ENCODE measurements around the gene ARHGAP26. TPM values are rescaled to one million over a fixed set of nuclear protein-coding genes. Genes with fewer than 3 reads are reported as not detected.
A peak's percentile ranks its signal among the peaks of the same experiment; 100 is the strongest.

ARHGAP26 gene
- total RNA-seq, 4 donors from 2014 or later: 22.3 to 40.7 (median 28.2) TPM

- H3K4me1 ChIP-seq: peaks cover 64 to 77% (median 71%) of the 10 kb centered on the region in 4 donors
- H3K27ac ChIP-seq (replicated peaks in 1 of 4): peak overlapping the region; percentile 58 to 72 (median 65)
- intact Hi-C loops (cut with DNase I): no loop called here
- no peak for TF ChIP-seq POLR2A (IDR thresholded peaks at IDR 0.05; ENCODE audit: low read depth)
- peak; percentile 19 to 56 for TF ChIP-seq POLR2AphosphoS5 (IDR thresholded peaks at IDR 0.05)
- 42% methylated on average over 4 of the region's 4 CpGs for WGBS
- no peaks in the 10 kb centered on the region for H3K9me3 ChIP-seq
- no peak overlapping the region for H3K4me3 ChIP-seq
- no peaks in the 10 kb centered on the region for H3K36me3 ChIP-seq
- no peak for DNase-seq (ENCODE audit: extremely low spot score)
- H3K27me3 ChIP-seq: no peaks in the 10 kb centered on the region
Observed at GRCh38 chr5:142779163-142779840, 9.1 kb downstream of the ARHGAP26 start.

- no peaks in the 10 kb centered on the region for H3K36me3 ChIP-seq
Observed at GRCh38 chr5:142780871-142781270, 10.7 kb downstream of the ARHGAP26 start.

GRCh38 chr5:142782976-142783530, 12.9 kb downstream of the ARHGAP26 start:
- Histone ChIP-seq H3K4me1 (peaks cover 65 to 80% (median 68%) of the 10 kb centered on the region in 4 donors), H3K4me3 (no peak overlapping the region), H3K27me3 (no peaks in the 10 kb centered on the region), H3K27ac (replicated peaks in 1 of 4) (peak overlapping the region; percentile 29 to 76 (median 42)), H3K36me3 (no peaks in the 10 kb centered on the region), H3K9me3 (no peaks in the 10 kb centered on the region)
- intact Hi-C loops (cut with DNase I): no loop called here
- no peak for DNase-seq (ENCODE audit: extremely low spot score)
- no peak for TF ChIP-seq POLR2A (IDR thresholded peaks at IDR 0.05; ENCODE audit: low read depth)
- TF ChIP-seq EP300 (IDR thresholded peaks at IDR 0.05): no peak
- TF ChIP-seq CTCF (IDR thresholded peaks at IDR 0.05): no peak
- TF ChIP-seq POLR2AphosphoS5 (IDR thresholded peaks at IDR 0.05): peak in 1 of 2 donors; percentile 8
- WGBS: 78% methylated on average over 8 of the region's 8 CpGs

More at GRCh38 chr5:142780871-142781270, 10.7 kb downstream of the ARHGAP26 start:
- Histone ChIP-seq H3K4me1 (peaks cover 75 to 91% (median 77%) of the 10 kb centered on the region in 4 donors), H3K4me3 (no peak overlapping the region), H3K27ac (replicated peaks in 1 of 4) (peak overlapping the region in 2 of 4 donors; percentile 30 to 63), H3K9me3 (no peaks in the 10 kb centered on the region), H3K27me3 (no peaks in the 10 kb centered on the region)
- 40% methylated on average over 2 of the region's 2 CpGs for WGBS
- intact Hi-C loops (cut with DNase I): no loop called here
- DNase-seq (ENCODE audit: extremely low spot score): no peak
- TF ChIP-seq POLR2AphosphoS5 (IDR thresholded peaks at IDR 0.05): no peak
- no peak for TF ChIP-seq EP300 (IDR thresholded peaks at IDR 0.05)
- TF ChIP-seq POLR2A (IDR thresholded peaks at IDR 0.05; ENCODE audit: low read depth): no peak
- TF ChIP-seq CTCF (IDR thresholded peaks at IDR 0.05): no peak

GRCh38 chr5:142783601-142784341, 13.6 kb downstream of the ARHGAP26 start:
- Histone ChIP-seq H3K36me3 (no peaks in the 10 kb centered on the region), H3K27ac (replicated peaks in 1 of 4) (peak overlapping the region; percentile 29 to 76 (median 42))
- 46% methylated on average over 5 of the region's 9 CpGs for WGBS

More at GRCh38 chr5:142783601-142784341, 13.6 kb downstream of the ARHGAP26 start:
- DNase-seq (ENCODE audit: extremely low spot score): no peak
- intact Hi-C loops (cut with DNase I): no loop called here
- Histone ChIP-seq H3K4me1 (peaks cover 58 to 73% (median 62%) of the 10 kb centered on the region in 4 donors), H3K9me3 (no peaks in the 10 kb centered on the region), H3K4me3 (peak overlapping the region in 2 of 4 donors; percentile 15 to 17), H3K27me3 (no peaks in the 10 kb centered on the region)
- peak in 1 of 3 experiments; percentile 16 for TF ChIP-seq CTCF (IDR thresholded peaks at IDR 0.05)
- no peak for TF ChIP-seq POLR2A (IDR thresholded peaks at IDR 0.05; ENCODE audit: low read depth)
